HCT116 (cell line): ENCODE measurements around the gene KCND2. TPM values are rescaled to one million over a fixed set of nuclear protein-coding genes. Genes with fewer than 3 reads are reported as not detected.

Source experiments
- ATAC-seq: fragments of 200-7000 bp; cut with Tn5 transposase; 2 replicates; pipeline ENCODE4 v1.9.1; 2020; ENCODE audit warnings: mild to moderate bottlenecking, moderate library complexity
- BruUV-seq: library from RNA; stranded (reverse); fragments of 400-500 nt; replicated peaks from 2 replicates; lab custom pipeline; 2021; lab: Mats Ljungman, UMichigan
- CTCF ChIA-PET: fragments of 300-600 bp; sonication (Branson Sonifier 250); formaldehyde crosslinking; loops from one replicate; lab custom pipeline; 2021; ENCODE audit warnings: antibody characterized with exemption; lab: Charles Lee
- POLR2A ChIA-PET: fragments of 300-600, 350-600 bp; sonication (Branson Sonifier 250); formaldehyde crosslinking; loops from one replicate; lab custom pipeline; 2021; ENCODE audit warnings: antibody characterized with exemption; lab: Charles Lee
- RAD21 ChIA-PET, 2 experiments: fragments of 300-600 bp; sonication (Branson Sonifier 250); formaldehyde crosslinking; loops; one replicate each; lab custom pipeline; 2023; ENCODE audit warnings: low total read pairs in 2 of 2; ENCODE audit not compliant: uncharacterized antibody in 2 of 2, unreplicated experiment in 2 of 2, low non-redundant PET in 1 of 2; lab: Charles Lee
- DNase-seq: peaks from one replicate; pipeline ENCODE4 v3.0.0-alpha.2; 2010; ENCODE audit warnings: low read depth, low spot score
- H2AFZ ChIP-seq: fragments of 200-600 bp; shearing (Covaris generic), sonication (generic); 2 replicates; pipeline ENCODE4 v1.6.1; 2017; ENCODE audit warnings: low read depth, mixed run types, mixed read lengths, antibody characterized with exemption, low read length; ENCODE audit not compliant: poor library complexity, severe bottlenecking
- H3K27ac ChIP-seq: 2 replicates; pipeline ENCODE4 v1.5.1; 2012; ENCODE audit warnings: low read depth, low read length
- H3K27me3 ChIP-seq: fragments of 200-600 bp; sonication (generic); 2 replicates; pipeline ENCODE4 v1.6.1; 2016; ENCODE audit warnings: mixed run types, low read length, mixed read lengths; ENCODE audit not compliant: insufficient read depth
- H3K36me3 ChIP-seq, 2 experiments: fragments of 200-500 bp in 1 of 2; fragments of 200-600 bp in 1 of 2; sonication (Bioruptor generic) in 1 of 2; sonication (generic) in 1 of 2; 2 replicates each; pipeline versions ENCODE4 v1.5.1 to v1.6.1; 2014 to 2016; ENCODE audit warnings: low read length in 2 of 2, inconsistent platforms in 1 of 2, mixed read lengths in 1 of 2, mixed run types in 1 of 2; ENCODE audit not compliant: insufficient read depth in 2 of 2, control insufficient read depth in 1 of 2
- H3K4me1 ChIP-seq, 2 experiments: fragments of 200-600 bp in 1 of 2; sonication (generic) in 1 of 2; 2 replicates each; pipeline versions ENCODE4 v1.5.1 to v1.6.1; 2012 to 2017; ENCODE audit warnings: low read length in 2 of 2, inconsistent platforms in 1 of 2, mild to moderate bottlenecking in 1 of 2, mixed read lengths in 1 of 2, mixed run types in 1 of 2, moderate library complexity in 1 of 2; ENCODE audit not compliant: insufficient read depth in 2 of 2, control insufficient read depth in 1 of 2
- H3K4me2 ChIP-seq: fragments of 200-600 bp; sonication (generic); 2 replicates; pipeline ENCODE4 v1.6.1; 2017; ENCODE audit warnings: mixed run types, low read length, mixed read lengths
- H3K4me3 ChIP-seq, 2 experiments: fragments of 200-600 bp in 1 of 2; sonication (generic) in 1 of 2; replicated peaks in 1 of 2; 2 replicates each; pipeline ENCODE4 v1.5.1; 2011 to 2016; ENCODE audit warnings: low read length in 2 of 2, control low read depth in 1 of 2, low read depth in 1 of 2, mild to moderate bottlenecking in 1 of 2, mixed read lengths in 1 of 2, mixed run types in 1 of 2
- H3K79me2 ChIP-seq: fragments of 200-600 bp; sonication (generic); 2 replicates; pipeline ENCODE4 v1.6.1; 2017; ENCODE audit warnings: mild to moderate bottlenecking, mixed run types, low read length, moderate library complexity, mixed read lengths; ENCODE audit not compliant: insufficient read depth
- H3K9ac ChIP-seq: fragments of 200-600 bp; sonication (generic); 2 replicates; pipeline ENCODE4 v1.6.1; 2016; ENCODE audit warnings: low read length, mixed read lengths
- H3K9me2 ChIP-seq: fragments of 200-600 bp; sonication (generic), shearing (Covaris generic); 2 replicates; pipeline ENCODE4 v1.6.1; 2017; ENCODE audit warnings: mixed run types, mild to moderate bottlenecking, moderate library complexity; ENCODE audit not compliant: insufficient read depth
- H3K9me3 ChIP-seq, 2 experiments: fragments of 200-500 bp in 1 of 2; fragments of 200-600 bp in 1 of 2; sonication (Bioruptor generic) in 1 of 2; sonication (generic) in 1 of 2; 2 replicates each; pipeline ENCODE4 v1.6.1; 2014 to 2017; ENCODE audit warnings: low read length in 2 of 2, mixed read lengths in 2 of 2, inconsistent platforms in 1 of 2, low read depth in 1 of 2, mild to moderate bottlenecking in 1 of 2, mixed run types in 1 of 2, moderate library complexity in 1 of 2; ENCODE audit not compliant: control insufficient read depth in 1 of 2, insufficient read depth in 1 of 2
- H4K20me1 ChIP-seq: fragments of 200-600 bp; sonication (generic), shearing (Covaris generic); 2 replicates; pipeline ENCODE4 v1.6.1; 2017; ENCODE audit warnings: mixed run types, mild to moderate bottlenecking, moderate library complexity; ENCODE audit not compliant: insufficient read depth
- CBX3 ChIP-seq: IDR thresholded peaks from 2 replicates; pipeline ENCODE4 v1.6.1; 2012; ENCODE audit warnings: low read depth
- CTCF ChIP-seq, 3 experiments: fragments of 200-600 bp in 1 of 3; sonication (generic) in 1 of 3; IDR thresholded peaks in 2 of 3; conservative IDR thresholded peaks in 1 of 3; 2 replicates each; pipeline ENCODE4 v1.5.1; 2012 to 2017; ENCODE audit warnings: low read depth in 2 of 3, low read length in 2 of 3, antibody characterized with exemption in 1 of 3, borderline replicate concordance in 1 of 3, control low read depth in 1 of 3, mild to moderate bottlenecking in 1 of 3, mixed read lengths in 1 of 3, mixed run types in 1 of 3, moderate library complexity in 1 of 3; ENCODE audit not compliant: insufficient read depth in 1 of 3
- EGR1 ChIP-seq: IDR thresholded peaks from 2 replicates; pipeline ENCODE4 v1.6.1; 2012; ENCODE audit warnings: low read depth
- ELF1 ChIP-seq: IDR thresholded peaks from 2 replicates; pipeline ENCODE4 v1.6.1; 2012; ENCODE audit warnings: low read depth, borderline replicate concordance
- EZH2phosphoT487 ChIP-seq: fragments of 200-600 bp; IDR thresholded peaks from 2 replicates; pipeline ENCODE4 v1.6.1; 2018; ENCODE audit warnings: antibody characterized with exemption, borderline replicate concordance
- FOSL1 ChIP-seq: IDR thresholded peaks from 2 replicates; pipeline ENCODE4 v1.6.1; 2012; ENCODE audit warnings: low read depth
- JUND ChIP-seq: IDR thresholded peaks from 2 replicates; pipeline ENCODE4 v1.6.1; 2012
- MAX ChIP-seq: IDR thresholded peaks from 2 replicates; pipeline ENCODE4 v1.6.1; 2012
- POLR2A ChIP-seq: IDR thresholded peaks from 2 replicates; pipeline ENCODE4 v1.7.0; 2011; ENCODE audit warnings: borderline replicate concordance; ENCODE audit not compliant: insufficient read depth, insufficient read length; ENCODE audit errors: extremely low read depth
- POLR2AphosphoS5 ChIP-seq: IDR thresholded peaks from 2 replicates; pipeline ENCODE4 v1.6.1; 2011; ENCODE audit warnings: mild to moderate bottlenecking, low read depth, low read length, moderate library complexity
- RAD21 ChIP-seq: IDR thresholded peaks from 2 replicates; pipeline ENCODE4 v1.6.1; 2012; ENCODE audit warnings: low read depth, mild to moderate bottlenecking
- REST ChIP-seq: IDR thresholded peaks from 2 replicates; pipeline ENCODE4 v1.6.1; 2012; ENCODE audit warnings: low read depth
- SIN3A ChIP-seq: IDR thresholded peaks from 2 replicates; pipeline ENCODE4 v1.6.1; 2012; ENCODE audit warnings: low read depth
- SRF ChIP-seq: IDR thresholded peaks from 2 replicates; pipeline ENCODE4 v1.6.1; 2012; ENCODE audit warnings: low read depth
- TCF7L2 ChIP-seq: IDR thresholded peaks from 2 replicates; pipeline ENCODE4 v1.7.0; 2011; ENCODE audit warnings: borderline replicate concordance, inconsistent platforms; ENCODE audit not compliant: insufficient read depth, insufficient read length; ENCODE audit errors: extremely low read depth
- YY1 ChIP-seq: IDR thresholded peaks from 2 replicates; pipeline ENCODE4 v1.6.1; 2011; ENCODE audit warnings: low read length, low read depth, moderate library complexity, mild to moderate bottlenecking; ENCODE audit not compliant: insufficient replicate concordance; ENCODE audit errors: extremely low read depth
- ZNF274 ChIP-seq: fragments of 200-500 bp; sonication (Bioruptor generic); IDR thresholded peaks from 2 replicates; pipeline ENCODE4 v1.6.1; 2014; ENCODE audit warnings: mild to moderate bottlenecking, low read depth, low read length, inconsistent platforms
- intact Hi-C: fragments of 100-400 bp; cut with micrococcal nuclease; formaldehyde crosslinking; loops from 2 replicates; pipeline ENCODE4 v1.10.0; 2022
- total RNA-seq: library from RNA; stranded (reverse); gene quantifications from one replicate; pipeline ENCODE4 v1.2.1, GENCODE V29; 2021; ENCODE audit not compliant: unreplicated experiment
- TF ChIP-seq, protein P1 (sequence below): IDR thresholded peaks from 2 replicates; pipeline ENCODE4 v1.6.1; 2011; ENCODE audit warnings: mild to moderate bottlenecking, low read length, moderate library complexity; ENCODE audit not compliant: insufficient replicate concordance; ENCODE audit errors: extremely low read depth

Gene KCND2
- total RNA-seq, 1 experiment from 2014 or later: 0.05 TPM

DNA sequence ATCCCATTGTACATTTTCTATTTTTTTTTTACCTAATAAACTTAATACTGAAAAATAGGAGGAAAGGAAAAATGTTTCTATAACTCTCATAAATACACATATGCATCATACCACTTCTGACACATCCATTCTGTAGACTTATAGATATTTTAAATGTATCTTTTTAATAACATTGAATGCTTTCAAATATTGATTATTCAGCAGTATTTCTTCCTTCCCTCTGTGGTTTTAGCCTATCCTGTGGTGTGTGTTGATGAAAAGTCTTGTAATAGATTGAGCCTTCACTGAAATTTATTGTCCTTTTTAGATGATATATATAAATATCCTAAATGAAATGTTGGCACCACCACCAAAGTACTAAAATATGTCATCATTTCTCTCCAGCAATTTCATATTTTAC lies 366.9 kb downstream of the KCND2 start:
- no peaks in the 10 kb centered on the region for H3K9me2 ChIP-seq
- ATAC-seq: no peak
- no peak overlapping the region for H3K4me2 ChIP-seq
- no peaks in the 10 kb centered on the region for H3K36me3 ChIP-seq
- H3K9me3 ChIP-seq: no peaks in the 10 kb centered on the region
- RAD21 ChIA-PET: no interaction called here
- H3K79me2 ChIP-seq: no peaks in the 10 kb centered on the region
- no peak overlapping the region for H2AFZ ChIP-seq
- no peaks in the 10 kb centered on the region for H4K20me1 ChIP-seq
- H3K4me1 ChIP-seq: no peaks in the 10 kb centered on the region
- H3K4me3 ChIP-seq: no peak overlapping the region
- intact Hi-C loops: no loop called here
- CTCF ChIA-PET: no interaction called here
- TF ChIP-seq CTCF (IDR thresholded peaks at IDR 0.05 in 2 of 3, conservative IDR thresholded peaks at IDR 0.05 in 1 of 3; ENCODE audit: borderline replicate concordance in 1 of 3, insufficient read depth in 1 of 3, low read depth in 2 of 3, low read length in 2 of 3) (no peak), FOSL1 (no peak), CBX3 (no peak), YY1 (no peak), EGR1 (no peak), MAX (no peak), TCF7L2 (no peak), JUND (no peak), EZH2phosphoT487 (no peak), SIN3A (no peak), POLR2AphosphoS5 (no peak), REST (no peak), POLR2A (no peak), SRF (no peak), ZNF274 (no peak), RAD21 (no peak), ELF1 (no peak)
- TF ChIP-seq, protein P1, sequence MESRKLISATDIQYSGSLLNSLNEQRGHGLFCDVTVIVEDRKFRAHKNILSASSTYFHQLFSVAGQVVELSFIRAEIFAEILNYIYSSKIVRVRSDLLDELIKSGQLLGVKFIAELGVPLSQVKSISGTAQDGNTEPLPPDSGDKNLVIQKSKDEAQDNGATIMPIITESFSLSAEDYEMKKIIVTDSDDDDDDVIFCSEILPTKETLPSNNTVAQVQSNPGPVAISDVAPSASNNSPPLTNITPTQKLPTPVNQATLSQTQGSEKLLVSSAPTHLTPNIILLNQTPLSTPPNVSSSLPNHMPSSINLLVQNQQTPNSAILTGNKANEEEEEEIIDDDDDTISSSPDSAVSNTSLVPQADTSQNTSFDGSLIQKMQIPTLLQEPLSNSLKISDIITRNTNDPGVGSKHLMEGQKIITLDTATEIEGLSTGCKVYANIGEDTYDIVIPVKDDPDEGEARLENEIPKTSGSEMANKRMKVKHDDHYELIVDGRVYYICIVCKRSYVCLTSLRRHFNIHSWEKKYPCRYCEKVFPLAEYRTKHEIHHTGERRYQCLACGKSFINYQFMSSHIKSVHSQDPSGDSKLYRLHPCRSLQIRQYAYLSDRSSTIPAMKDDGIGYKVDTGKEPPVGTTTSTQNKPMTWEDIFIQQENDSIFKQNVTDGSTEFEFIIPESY: no peak
- POLR2A ChIA-PET: no interaction called here
- BruUV-seq: no TSS peak
- no peak for DNase-seq
- H3K9ac ChIP-seq: no peak overlapping the region
- H3K27me3 ChIP-seq: no peaks in the 10 kb centered on the region
- no peak overlapping the region for H3K27ac ChIP-seq
